ENCODE measurements around the gene CCDC194.

Gene CCDC194

GRCh38 chr19:17351815-17352435 lies 42.1 kb downstream of the CCDC194 start:
- no CpG with 5 or more reads among the region's 45 CpGs for WGBS (ENCODE audit: insufficient coverage, insufficient read length)
- H3K4me1 ChIP-seq (ENCODE audit: control insufficient read depth, insufficient read depth, low read length) = peaks cover 2% of the 10 kb centered on the region; the same call in 1 of the 2 replicates
- H3K27me3 ChIP-seq (ENCODE audit: control insufficient read depth, insufficient read depth, low read length) = no peaks in the 10 kb centered on the region
- no peak overlapping the region for H3K4me3 ChIP-seq (ENCODE audit: low read length)
- no peaks in the 10 kb centered on the region for H3K9me3 ChIP-seq (ENCODE audit: control insufficient read depth, insufficient read depth, low read length)
- no peak for DNase-seq (ENCODE audit: low read depth, low spot score)
- no peaks in the 10 kb centered on the region for H3K36me3 ChIP-seq (ENCODE audit: control insufficient read depth, insufficient read depth, low read length)
- no peak overlapping the region for H3K27ac ChIP-seq (ENCODE audit: low read length)

- Histone ChIP-seq H3K27me3 (ENCODE audit: control insufficient read depth, insufficient read depth, low read length) (no peaks in the 10 kb centered on the region), H3K4me1 (ENCODE audit: control insufficient read depth, insufficient read depth, low read length) (peaks cover 2% of the 10 kb centered on the region; the same call in 1 of the 2 replicates), H3K9me3 (ENCODE audit: control insufficient read depth, insufficient read depth, low read length) (no peaks in the 10 kb centered on the region), H3K36me3 (ENCODE audit: control insufficient read depth, insufficient read depth, low read length) (no peaks in the 10 kb centered on the region), H3K27ac (ENCODE audit: low read length) (no peak overlapping the region), H3K4me3 (ENCODE audit: low read length) (no peak overlapping the region)
- WGBS (ENCODE audit: insufficient coverage, insufficient read length) = no CpG with 5 or more reads among the region's 12 CpGs
- no peak for DNase-seq (ENCODE audit: low read depth, low spot score)
Observed at GRCh38 chr19:17348700-17349099, 45.3 kb downstream of the CCDC194 start.

- DNase-seq (ENCODE audit: low read depth, low spot score) = no peak
- Histone ChIP-seq H3K4me3 (ENCODE audit: low read length) (no peak overlapping the region), H3K27me3 (ENCODE audit: control insufficient read depth, insufficient read depth, low read length) (no peaks in the 10 kb centered on the region), H3K9me3 (ENCODE audit: control insufficient read depth, insufficient read depth, low read length) (no peaks in the 10 kb centered on the region), H3K27ac (ENCODE audit: low read length) (no peak overlapping the region), H3K36me3 (ENCODE audit: control insufficient read depth, insufficient read depth, low read length) (no peaks in the 10 kb centered on the region), H3K4me1 (ENCODE audit: control insufficient read depth, insufficient read depth, low read length) (no peaks in the 10 kb centered on the region)
- WGBS (ENCODE audit: insufficient coverage, insufficient read length) = no CpG with 5 or more reads among the region's 2 CpGs
Observed at GRCh38 chr19:17347877-17348276, 46.1 kb downstream of the CCDC194 start.

DNA sequence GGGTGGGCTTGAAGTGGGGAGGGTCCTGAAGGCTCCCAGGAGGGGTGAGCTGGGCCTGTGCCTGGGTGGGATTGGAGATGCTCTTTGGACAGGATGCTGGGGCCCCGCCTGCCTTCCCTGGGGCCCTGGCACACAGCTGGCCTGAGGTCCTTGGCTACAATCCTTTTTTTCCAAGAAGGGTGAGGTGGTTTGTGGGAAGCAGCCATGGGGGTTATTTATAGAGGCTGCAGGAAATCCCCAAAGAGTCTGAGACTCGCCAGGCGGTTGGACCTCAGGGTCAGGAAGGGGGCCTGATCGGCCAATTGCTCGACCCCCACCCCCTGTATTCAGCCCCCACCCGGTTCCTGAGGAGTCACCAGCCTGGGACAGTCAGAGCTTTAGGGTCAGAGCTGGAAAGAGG lies 46.6 kb downstream of the CCDC194 start:
- no peak for DNase-seq (ENCODE audit: low read depth, low spot score)
- no peaks in the 10 kb centered on the region for H3K9me3 ChIP-seq (ENCODE audit: control insufficient read depth, insufficient read depth, low read length)
- no peaks in the 10 kb centered on the region for H3K27me3 ChIP-seq (ENCODE audit: control insufficient read depth, insufficient read depth, low read length)
- H3K4me1 ChIP-seq (ENCODE audit: control insufficient read depth, insufficient read depth, low read length) = no peaks in the 10 kb centered on the region
- H3K27ac ChIP-seq (ENCODE audit: low read length) = no peak overlapping the region
- no peak overlapping the region for H3K4me3 ChIP-seq (ENCODE audit: low read length)
- WGBS (ENCODE audit: insufficient coverage, insufficient read length) = no CpG with 5 or more reads among the region's 6 CpGs
- H3K36me3 ChIP-seq (ENCODE audit: control insufficient read depth, insufficient read depth, low read length) = no peaks in the 10 kb centered on the region

DNA sequence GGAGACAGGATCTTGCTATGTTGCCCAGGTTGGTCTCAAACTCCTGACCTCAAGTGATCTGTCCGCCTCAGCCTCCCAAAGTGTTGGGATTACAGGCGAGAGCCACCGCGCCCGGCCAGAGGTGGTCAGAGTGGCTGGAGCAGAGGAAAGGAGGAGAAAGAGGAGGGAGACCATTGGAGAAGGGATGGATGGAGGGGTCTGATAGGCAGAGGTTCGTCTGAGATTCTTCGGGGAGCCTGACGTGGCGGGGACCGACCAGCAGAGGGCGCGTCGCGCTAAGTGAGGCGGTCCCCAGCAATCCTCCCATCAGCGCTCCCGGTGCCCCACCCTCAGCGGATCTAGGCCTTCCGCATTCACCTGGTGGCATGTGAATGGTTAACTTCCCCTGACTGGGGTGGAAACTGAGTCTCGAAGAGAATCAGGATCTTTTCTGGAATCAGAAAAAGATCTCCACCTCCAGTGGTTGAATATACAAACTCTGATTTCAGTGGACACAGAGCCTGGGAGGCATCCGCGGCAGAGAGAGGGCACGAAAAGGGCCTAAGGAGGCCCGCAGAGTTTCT lies 47.8 kb downstream of the CCDC194 start:
- DNase-seq (ENCODE audit: low read depth, low spot score) = no peak
- H3K36me3 ChIP-seq (ENCODE audit: control insufficient read depth, insufficient read depth, low read length) = 0 out of 2 replicates have a peak, but pooled peaks cover 4% of the 10 kb centered on the region
- WGBS (ENCODE audit: insufficient coverage, insufficient read length) = no CpG with 5 or more reads among the region's 24 CpGs
- no peaks in the 10 kb centered on the region for H3K27me3 ChIP-seq (ENCODE audit: control insufficient read depth, insufficient read depth, low read length)
- H3K27ac ChIP-seq (ENCODE audit: low read length) = no peak overlapping the region
- H3K4me3 ChIP-seq (ENCODE audit: low read length) = no peak overlapping the region
- H3K4me1 ChIP-seq (ENCODE audit: control insufficient read depth, insufficient read depth, low read length) = no peaks in the 10 kb centered on the region
- no peaks in the 10 kb centered on the region for H3K9me3 ChIP-seq (ENCODE audit: control insufficient read depth, insufficient read depth, low read length)

DNA sequence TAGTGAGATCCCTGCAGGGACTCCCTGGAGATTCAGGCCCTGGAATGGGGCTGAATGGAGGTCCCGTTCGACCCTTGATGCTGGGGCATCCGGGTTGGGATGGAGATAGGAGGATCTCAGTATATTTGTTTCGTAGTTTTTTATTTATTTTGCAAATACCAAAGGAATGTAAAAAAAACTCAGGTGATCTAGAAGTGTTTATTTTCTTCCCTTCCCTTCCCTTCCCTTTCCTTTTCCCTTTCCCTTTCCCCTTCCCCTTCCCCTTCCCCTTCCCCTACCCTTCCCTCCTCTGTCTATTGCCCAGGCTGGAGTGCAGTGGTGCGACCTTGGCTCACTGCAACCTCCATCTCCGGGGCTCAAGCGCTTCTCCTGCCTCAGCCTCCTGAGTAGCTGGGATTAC lies 52.2 kb downstream of the CCDC194 start:
- no CpG with 5 or more reads among the region's 7 CpGs for WGBS (ENCODE audit: insufficient coverage, insufficient read length)
- peaks cover 6% of the 10 kb centered on the region; the same call in 1 of the 2 replicates for H3K36me3 ChIP-seq (ENCODE audit: control insufficient read depth, insufficient read depth, low read length)
- no peak overlapping the region for H3K4me3 ChIP-seq (ENCODE audit: low read length)
- H3K27me3 ChIP-seq (ENCODE audit: control insufficient read depth, insufficient read depth, low read length) = no peaks in the 10 kb centered on the region
- H3K9me3 ChIP-seq (ENCODE audit: control insufficient read depth, insufficient read depth, low read length) = no peaks in the 10 kb centered on the region
- peaks cover 5% of the 10 kb centered on the region; the same call in 1 of the 2 replicates for H3K4me1 ChIP-seq (ENCODE audit: control insufficient read depth, insufficient read depth, low read length)
- no peak overlapping the region for H3K27ac ChIP-seq (ENCODE audit: low read length)
- no peak for DNase-seq (ENCODE audit: low read depth, low spot score)

GRCh38 chr19:17341386-17341785 lies 52.6 kb downstream of the CCDC194 start:
- Histone ChIP-seq H3K27ac (ENCODE audit: low read length) (no peak overlapping the region), H3K36me3 (ENCODE audit: control insufficient read depth, insufficient read depth, low read length) (peaks cover 6% of the 10 kb centered on the region; the same call in 1 of the 2 replicates), H3K27me3 (ENCODE audit: control insufficient read depth, insufficient read depth, low read length) (no peaks in the 10 kb centered on the region), H3K4me3 (ENCODE audit: low read length) (no peak overlapping the region), H3K4me1 (ENCODE audit: control insufficient read depth, insufficient read depth, low read length) (peaks cover 5% of the 10 kb centered on the region; the same call in 1 of the 2 replicates), H3K9me3 (ENCODE audit: control insufficient read depth, insufficient read depth, low read length) (no peaks in the 10 kb centered on the region)
- WGBS (ENCODE audit: insufficient coverage, insufficient read length) = no CpG with 5 or more reads among the region's 15 CpGs
- no peak for DNase-seq (ENCODE audit: low read depth, low spot score)

GRCh38 chr19:17340871-17341357 lies 53.1 kb downstream of the CCDC194 start:
- H3K27ac ChIP-seq (ENCODE audit: low read length) = no peak overlapping the region
- WGBS (ENCODE audit: insufficient coverage, insufficient read length) = no CpG with 5 or more reads among the region's 17 CpGs
- H3K9me3 ChIP-seq (ENCODE audit: control insufficient read depth, insufficient read depth, low read length) = no peaks in the 10 kb centered on the region
- H3K4me3 ChIP-seq (ENCODE audit: low read length) = no peak overlapping the region
- H3K4me1 ChIP-seq (ENCODE audit: control insufficient read depth, insufficient read depth, low read length) = peaks cover 5% of the 10 kb centered on the region; the same call in 1 of the 2 replicates
- H3K36me3 ChIP-seq (ENCODE audit: control insufficient read depth, insufficient read depth, low read length) = peaks cover 6% of the 10 kb centered on the region; the same call in 1 of the 2 replicates
- no peak for DNase-seq (ENCODE audit: low read depth, low spot score)
- H3K27me3 ChIP-seq (ENCODE audit: control insufficient read depth, insufficient read depth, low read length) = no peaks in the 10 kb centered on the region
